Subcutaneous abdominal adipose tissue (tissue), 5 donors: ENCODE results near the gene OR52I2.

ENCODE experiments used
- H3K27ac ChIP-seq: one replicate; pipeline ENCODE4 v1.7.0; 2013; ENCODE audit warnings: low read depth, mild to moderate bottlenecking, inconsistent platforms, low read length, moderate library complexity
- H3K27me3 ChIP-seq, 5 donors: one replicate each; pipeline ENCODE4 v1.7.0; 2013; ENCODE audit warnings: low read length in 5 of 5, inconsistent platforms in 1 of 5; ENCODE audit not compliant: control insufficient read depth in 5 of 5, insufficient read depth in 4 of 5
- H3K36me3 ChIP-seq, 5 donors: one replicate each; pipeline ENCODE4 v1.7.0; 2013; ENCODE audit warnings: low read length in 5 of 5; ENCODE audit not compliant: control insufficient read depth in 5 of 5, insufficient read depth in 5 of 5
- H3K4me1 ChIP-seq, 5 donors: one replicate each; pipeline ENCODE4 v1.7.0; 2013; ENCODE audit warnings: low read length in 5 of 5, mild to moderate bottlenecking in 3 of 5, moderate library complexity in 1 of 5; ENCODE audit not compliant: control insufficient read depth in 5 of 5, insufficient read depth in 5 of 5
- H3K4me3 ChIP-seq, 5 donors: one replicate each; pipeline ENCODE4 v1.7.0; 2013; ENCODE audit warnings: low read length in 5 of 5, low read depth in 1 of 5
- H3K9ac ChIP-seq, 5 donors: one replicate each; pipeline ENCODE4 v1.7.0; 2013; ENCODE audit warnings: low read length in 5 of 5, mild to moderate bottlenecking in 4 of 5, moderate library complexity in 3 of 5
- H3K9me3 ChIP-seq, 5 donors: one replicate each; pipeline ENCODE4 v1.7.0; 2013; ENCODE audit warnings: low read length in 5 of 5; ENCODE audit not compliant: control insufficient read depth in 5 of 5
- donor health status: healthy.
- donor health status: healthy.
- donor health status: healthy.
- donor health status: healthy.
- donor health status: healthy.

Gene OR52I2

GRCh38 chr11:4581443-4581842, at the start of gene OR52I2:
TSS of gene OR52I2 (plus strand) at chr11:4581743.
- Histone ChIP-seq H3K9ac (no peak within 1 kb of the TSS), H3K36me3 (no peaks in the 10 kb centered on the region), H3K9me3 (no peaks in the 10 kb centered on the region), H3K4me1 (no peaks in the 10 kb centered on the region), H3K4me3 (no peak within 1 kb of the TSS), H3K27ac (no peak within 1 kb of the TSS), H3K27me3 (peaks cover 0 to 9% (median 0%) of the 10 kb centered on the region in 5 donors)

- H3K9ac ChIP-seq = no peak overlapping the region
- no peaks in the 10 kb centered on the region for H3K9me3 ChIP-seq
- no peaks in the 10 kb centered on the region for H3K36me3 ChIP-seq
- H3K27me3 ChIP-seq = peaks cover 0 to 6% (median 0%) of the 10 kb centered on the region in 5 donors
- no peak overlapping the region for H3K27ac ChIP-seq
- H3K4me3 ChIP-seq = no peak overlapping the region
- H3K4me1 ChIP-seq = no peaks in the 10 kb centered on the region
These were observed 41.8 kb upstream of the OR52I2 start for GRCh38 chr11:4539603-4540219.

GRCh38 chr11:4541071-4541470, 40.5 kb upstream of the OR52I2 start:
- Histone ChIP-seq H3K9ac (no peak overlapping the region), H3K4me1 (no peaks in the 10 kb centered on the region), H3K27me3 (peaks cover 0 to 6% (median 0%) of the 10 kb centered on the region in 5 donors), H3K9me3 (no peaks in the 10 kb centered on the region), H3K27ac (no peak overlapping the region), H3K36me3 (no peaks in the 10 kb centered on the region), H3K4me3 (no peak overlapping the region)

- no peak overlapping the region for H3K27ac ChIP-seq
- peaks cover 0 to 6% (median 0%) of the 10 kb centered on the region in 5 donors for H3K27me3 ChIP-seq
- H3K4me3 ChIP-seq = no peak overlapping the region
- H3K4me1 ChIP-seq = no peaks in the 10 kb centered on the region
- no peaks in the 10 kb centered on the region for H3K36me3 ChIP-seq
- H3K9me3 ChIP-seq = no peaks in the 10 kb centered on the region
- no peak overlapping the region for H3K9ac ChIP-seq
These were observed 38.0 kb upstream of the OR52I2 start for GRCh38 chr11:4543561-4543960.

- Histone ChIP-seq H3K9ac (no peak within 1 kb of the TSS), H3K27ac (no peak within 1 kb of the TSS), H3K9me3 (no peaks in the 10 kb centered on the region), H3K27me3 (peaks cover 0 to 6% (median 0%) of the 10 kb centered on the region in 5 donors), H3K36me3 (no peaks in the 10 kb centered on the region), H3K4me3 (no peak within 1 kb of the TSS), H3K4me1 (no peaks in the 10 kb centered on the region)
These were observed 36.7 kb upstream of the OR52I2 start, which contains the start of gene OR52M1 for GRCh38 chr11:4544891-4545290. TSS of gene OR52M1 (plus strand) at chr11:4545191. CDS start at chr11:4545191, 0 bp downstream.

GRCh38 chr11:4546878-4547277, 34.7 kb upstream of the OR52I2 start:
- Histone ChIP-seq H3K27ac (no peak overlapping the region), H3K4me1 (no peaks in the 10 kb centered on the region), H3K9ac (no peak overlapping the region), H3K36me3 (no peaks in the 10 kb centered on the region), H3K9me3 (peaks cover 0 to 16% (median 7%) of the 10 kb centered on the region in 5 donors), H3K4me3 (no peak overlapping the region), H3K27me3 (peaks cover 0 to 2% (median 0%) of the 10 kb centered on the region in 5 donors)

GRCh38 chr11:4547416-4547815, 34.1 kb upstream of the OR52I2 start:
- H3K9me3 ChIP-seq = peaks cover 0 to 16% (median 7%) of the 10 kb centered on the region in 5 donors
- no peak overlapping the region for H3K9ac ChIP-seq
- no peaks in the 10 kb centered on the region for H3K27me3 ChIP-seq
- H3K27ac ChIP-seq = no peak overlapping the region
- H3K4me1 ChIP-seq = no peaks in the 10 kb centered on the region
- H3K36me3 ChIP-seq = no peaks in the 10 kb centered on the region
- no peak overlapping the region for H3K4me3 ChIP-seq

GRCh38 chr11:4551346-4551979, 30.1 kb upstream of the OR52I2 start:
- Histone ChIP-seq H3K4me3 (no peak overlapping the region), H3K9me3 (peaks cover 0 to 18% (median 7%) of the 10 kb centered on the region in 5 donors), H3K27ac (no peak overlapping the region), H3K36me3 (no peaks in the 10 kb centered on the region), H3K4me1 (no peaks in the 10 kb centered on the region), H3K27me3 (no peaks in the 10 kb centered on the region), H3K9ac (no peak overlapping the region)

GRCh38 chr11:4559527-4560440, 21.8 kb upstream of the OR52I2 start:
- no peaks in the 10 kb centered on the region for H3K4me1 ChIP-seq
- no peaks in the 10 kb centered on the region for H3K36me3 ChIP-seq
- H3K4me3 ChIP-seq = no peak overlapping the region
- H3K9me3 ChIP-seq = peaks cover 0 to 6% (median 0%) of the 10 kb centered on the region in 5 donors
- H3K27me3 ChIP-seq = no peaks in the 10 kb centered on the region
- H3K27ac ChIP-seq = no peak overlapping the region
- H3K9ac ChIP-seq = no peak overlapping the region

GRCh38 chr11:4560467-4560866, 21.1 kb upstream of the OR52I2 start:
- Histone ChIP-seq H3K27ac (no peak overlapping the region), H3K9me3 (peaks cover 0 to 6% (median 0%) of the 10 kb centered on the region in 5 donors), H3K9ac (no peak overlapping the region), H3K27me3 (no peaks in the 10 kb centered on the region), H3K4me1 (peaks cover 0 to 3% (median 0%) of the 10 kb centered on the region in 5 donors), H3K36me3 (no peaks in the 10 kb centered on the region), H3K4me3 (no peak overlapping the region)
